Transverse colon (tissue), 4 donors: Measurements from ENCODE around the gene DPM2.

Experiments
- EP300 ChIP-seq: sonication (generic); formaldehyde crosslinking; IDR thresholded peaks from one replicate; pipeline ENCODE4 v1.6.1; 2017; ENCODE audit warnings: antibody characterized with exemption, low read depth
- POLR2A ChIP-seq: fragments of 450-650 bp; IDR thresholded peaks from one replicate; pipeline ENCODE4 v1.6.1; 2016; ENCODE audit warnings: antibody characterized with exemption, mild to moderate bottlenecking, moderate library complexity
- POLR2AphosphoS5 ChIP-seq, 3 donors: sonication (generic); formaldehyde crosslinking; IDR thresholded peaks; one replicate each; pipeline ENCODE4 v1.6.1; 2016; ENCODE audit warnings: antibody characterized with exemption in 3 of 3
- TF ChIP-seq, protein P1 (sequence below), 5 experiments: fragments of 200-600 bp in 3 of 5; fragments of 450-650 bp in 2 of 5; sonication (generic) in 3 of 5; IDR thresholded peaks; 1 replicate in 2 of 5; 2 replicates in 3 of 5; pipeline ENCODE4 v1.5.1; 2016 to 2017; ENCODE audit warnings: antibody characterized with exemption in 5 of 5, inconsistent platforms in 3 of 5, mild to moderate bottlenecking in 2 of 5, moderate library complexity in 1 of 5

DNA sequence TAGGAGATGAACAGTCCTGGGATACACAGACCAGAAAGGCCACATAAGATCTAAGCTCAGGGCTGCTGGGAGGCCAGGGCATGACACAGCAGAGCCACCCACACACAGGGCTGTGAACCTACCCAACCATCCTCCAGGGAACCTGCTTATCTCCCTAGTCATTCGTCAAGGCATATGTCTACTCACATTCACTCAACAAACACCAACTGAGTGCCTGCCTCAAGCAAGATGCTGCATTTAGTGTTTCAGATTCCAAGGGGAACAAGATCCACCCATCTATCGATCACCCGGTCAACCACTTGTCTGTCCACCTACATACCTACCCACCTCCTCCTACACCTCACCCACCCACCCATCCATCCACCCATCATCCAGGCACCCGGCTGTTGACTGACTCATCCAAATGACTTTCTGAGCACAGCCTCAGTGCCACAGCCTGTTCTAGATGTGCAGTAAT is 1.9 kb downstream of the DPM2 start:
- TF ChIP-seq, protein P1, sequence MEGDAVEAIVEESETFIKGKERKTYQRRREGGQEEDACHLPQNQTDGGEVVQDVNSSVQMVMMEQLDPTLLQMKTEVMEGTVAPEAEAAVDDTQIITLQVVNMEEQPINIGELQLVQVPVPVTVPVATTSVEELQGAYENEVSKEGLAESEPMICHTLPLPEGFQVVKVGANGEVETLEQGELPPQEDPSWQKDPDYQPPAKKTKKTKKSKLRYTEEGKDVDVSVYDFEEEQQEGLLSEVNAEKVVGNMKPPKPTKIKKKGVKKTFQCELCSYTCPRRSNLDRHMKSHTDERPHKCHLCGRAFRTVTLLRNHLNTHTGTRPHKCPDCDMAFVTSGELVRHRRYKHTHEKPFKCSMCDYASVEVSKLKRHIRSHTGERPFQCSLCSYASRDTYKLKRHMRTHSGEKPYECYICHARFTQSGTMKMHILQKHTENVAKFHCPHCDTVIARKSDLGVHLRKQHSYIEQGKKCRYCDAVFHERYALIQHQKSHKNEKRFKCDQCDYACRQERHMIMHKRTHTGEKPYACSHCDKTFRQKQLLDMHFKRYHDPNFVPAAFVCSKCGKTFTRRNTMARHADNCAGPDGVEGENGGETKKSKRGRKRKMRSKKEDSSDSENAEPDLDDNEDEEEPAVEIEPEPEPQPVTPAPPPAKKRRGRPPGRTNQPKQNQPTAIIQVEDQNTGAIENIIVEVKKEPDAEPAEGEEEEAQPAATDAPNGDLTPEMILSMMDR (IDR thresholded peaks at IDR 0.05), result no peak
- TF ChIP-seq POLR2AphosphoS5 (IDR thresholded peaks at IDR 0.05) (no peak), POLR2A (no peak), EP300 (no peak)
